ENCODE results near the gene TMBIM1.
A peak's percentile ranks its signal among the peaks of the same experiment; 100 is the strongest.

Gene TMBIM1

DNA sequence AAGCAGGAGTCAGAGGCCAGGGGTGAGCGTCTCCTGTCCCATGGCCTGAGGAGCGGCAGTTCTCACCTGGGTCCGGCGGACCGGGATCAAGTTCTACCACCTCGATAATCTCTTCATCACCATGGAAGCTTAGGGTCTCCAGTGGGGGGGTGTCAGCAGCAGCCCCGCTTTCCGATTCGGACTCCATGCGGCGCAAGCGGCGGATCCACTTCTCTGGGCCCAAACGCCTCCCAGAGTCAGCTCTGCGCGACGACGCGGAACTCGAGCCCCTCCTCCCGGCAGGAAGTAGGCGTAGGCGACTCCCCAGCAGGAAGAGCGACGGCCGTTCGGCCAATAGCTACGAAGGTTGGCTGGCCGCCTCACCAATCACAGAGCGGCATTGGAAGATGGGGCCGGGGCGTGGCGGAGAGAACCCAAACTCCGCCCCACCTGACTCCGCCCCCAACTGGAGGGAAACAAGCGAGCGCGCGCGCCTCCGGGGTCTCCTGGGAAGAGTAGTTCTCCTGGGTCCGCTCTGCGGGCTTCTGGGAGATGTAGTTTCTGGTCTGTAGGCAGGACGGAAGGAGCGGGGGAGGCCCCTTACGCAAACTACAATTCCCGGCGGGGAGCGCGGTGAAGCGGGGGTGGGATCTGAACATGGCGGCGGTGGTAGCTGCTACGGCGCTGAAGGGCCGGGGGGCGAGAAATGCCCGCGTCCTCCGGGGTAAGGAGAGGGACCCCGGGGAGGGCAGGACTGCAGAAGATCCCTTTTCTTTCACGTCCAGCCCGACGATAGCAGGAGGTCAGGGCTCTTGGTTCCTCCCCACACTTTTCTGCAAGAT, 22.2 kb downstream of the TMBIM1 start, which contains the start of the genes AAMP and PNKD (continued):
- TF ChIP-seq YY1 (tag by site-specific recombination; IDR thresholded peaks at IDR 0.05) = peak; percentile 87
- no peak for TF ChIP-seq ZNF777 (tag by site-specific recombination; IDR thresholded peaks at IDR 0.05; ENCODE audit: borderline replicate concordance)
- peak; percentile 4; the same call in 1 of the 2 replicates for TF ChIP-seq GLIS1 (tag by site-specific recombination; IDR thresholded peaks at IDR 0.05)
- TF ChIP-seq, protein P1, sequence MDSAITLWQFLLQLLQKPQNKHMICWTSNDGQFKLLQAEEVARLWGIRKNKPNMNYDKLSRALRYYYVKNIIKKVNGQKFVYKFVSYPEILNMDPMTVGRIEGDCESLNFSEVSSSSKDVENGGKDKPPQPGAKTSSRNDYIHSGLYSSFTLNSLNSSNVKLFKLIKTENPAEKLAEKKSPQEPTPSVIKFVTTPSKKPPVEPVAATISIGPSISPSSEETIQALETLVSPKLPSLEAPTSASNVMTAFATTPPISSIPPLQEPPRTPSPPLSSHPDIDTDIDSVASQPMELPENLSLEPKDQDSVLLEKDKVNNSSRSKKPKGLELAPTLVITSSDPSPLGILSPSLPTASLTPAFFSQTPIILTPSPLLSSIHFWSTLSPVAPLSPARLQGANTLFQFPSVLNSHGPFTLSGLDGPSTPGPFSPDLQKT (IDR thresholded peaks at IDR 0.05; ENCODE audit: borderline replicate concordance, low read depth, low read length) = no peak
- TF ChIP-seq, protein P2, sequence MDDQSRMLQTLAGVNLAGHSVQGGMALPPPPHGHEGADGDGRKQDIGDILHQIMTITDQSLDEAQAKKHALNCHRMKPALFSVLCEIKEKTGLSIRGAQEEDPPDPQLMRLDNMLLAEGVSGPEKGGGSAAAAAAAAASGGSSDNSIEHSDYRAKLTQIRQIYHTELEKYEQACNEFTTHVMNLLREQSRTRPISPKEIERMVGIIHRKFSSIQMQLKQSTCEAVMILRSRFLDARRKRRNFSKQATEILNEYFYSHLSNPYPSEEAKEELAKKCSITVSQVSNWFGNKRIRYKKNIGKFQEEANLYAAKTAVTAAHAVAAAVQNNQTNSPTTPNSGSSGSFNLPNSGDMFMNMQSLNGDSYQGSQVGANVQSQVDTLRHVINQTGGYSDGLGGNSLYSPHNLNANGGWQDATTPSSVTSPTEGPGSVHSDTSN (CRISPR knock-in tag; IDR thresholded peaks at IDR 0.05) = peak; percentile 98
- TF ChIP-seq ZNF311 (tag by site-specific recombination; IDR thresholded peaks at IDR 0.05; ENCODE audit: borderline replicate concordance) = no peak
- TF ChIP-seq ZNF610 (tag by site-specific recombination; IDR thresholded peaks at IDR 0.05; ENCODE audit: borderline replicate concordance) = peak; percentile 68; the same call in 1 of the 2 replicates
- peak; percentile 38; the same call in 1 of the 2 replicates for TF ChIP-seq KLF7 (tag by site-specific recombination; IDR thresholded peaks at IDR 0.05; ENCODE audit: borderline replicate concordance)
- TF ChIP-seq ZIC2 (tag by site-specific recombination; IDR thresholded peaks at IDR 0.05) = no peak
- no peak for TF ChIP-seq GLI2 (tag by site-specific recombination; IDR thresholded peaks at IDR 0.05; ENCODE audit: borderline replicate concordance, low read depth)
- TF ChIP-seq, protein P3, sequence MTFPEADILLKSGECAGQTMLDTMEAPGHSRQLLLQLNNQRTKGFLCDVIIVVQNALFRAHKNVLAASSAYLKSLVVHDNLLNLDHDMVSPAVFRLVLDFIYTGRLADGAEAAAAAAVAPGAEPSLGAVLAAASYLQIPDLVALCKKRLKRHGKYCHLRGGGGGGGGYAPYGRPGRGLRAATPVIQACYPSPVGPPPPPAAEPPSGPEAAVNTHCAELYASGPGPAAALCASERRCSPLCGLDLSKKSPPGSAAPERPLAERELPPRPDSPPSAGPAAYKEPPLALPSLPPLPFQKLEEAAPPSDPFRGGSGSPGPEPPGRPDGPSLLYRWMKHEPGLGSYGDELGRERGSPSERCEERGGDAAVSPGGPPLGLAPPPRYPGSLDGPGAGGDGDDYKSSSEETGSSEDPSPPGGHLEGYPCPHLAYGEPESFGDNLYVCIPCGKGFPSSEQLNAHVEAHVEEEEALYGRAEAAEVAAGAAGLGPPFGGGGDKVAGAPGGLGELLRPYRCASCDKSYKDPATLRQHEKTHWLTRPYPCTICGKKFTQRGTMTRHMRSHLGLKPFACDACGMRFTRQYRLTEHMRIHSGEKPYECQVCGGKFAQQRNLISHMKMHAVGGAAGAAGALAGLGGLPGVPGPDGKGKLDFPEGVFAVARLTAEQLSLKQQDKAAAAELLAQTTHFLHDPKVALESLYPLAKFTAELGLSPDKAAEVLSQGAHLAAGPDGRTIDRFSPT (tag by site-specific recombination; IDR thresholded peaks at IDR 0.05) = no peak
- TF ChIP-seq YY2 (tag by site-specific recombination; IDR thresholded peaks at IDR 0.05) = peak; percentile 87
- TF ChIP-seq, protein P4, sequence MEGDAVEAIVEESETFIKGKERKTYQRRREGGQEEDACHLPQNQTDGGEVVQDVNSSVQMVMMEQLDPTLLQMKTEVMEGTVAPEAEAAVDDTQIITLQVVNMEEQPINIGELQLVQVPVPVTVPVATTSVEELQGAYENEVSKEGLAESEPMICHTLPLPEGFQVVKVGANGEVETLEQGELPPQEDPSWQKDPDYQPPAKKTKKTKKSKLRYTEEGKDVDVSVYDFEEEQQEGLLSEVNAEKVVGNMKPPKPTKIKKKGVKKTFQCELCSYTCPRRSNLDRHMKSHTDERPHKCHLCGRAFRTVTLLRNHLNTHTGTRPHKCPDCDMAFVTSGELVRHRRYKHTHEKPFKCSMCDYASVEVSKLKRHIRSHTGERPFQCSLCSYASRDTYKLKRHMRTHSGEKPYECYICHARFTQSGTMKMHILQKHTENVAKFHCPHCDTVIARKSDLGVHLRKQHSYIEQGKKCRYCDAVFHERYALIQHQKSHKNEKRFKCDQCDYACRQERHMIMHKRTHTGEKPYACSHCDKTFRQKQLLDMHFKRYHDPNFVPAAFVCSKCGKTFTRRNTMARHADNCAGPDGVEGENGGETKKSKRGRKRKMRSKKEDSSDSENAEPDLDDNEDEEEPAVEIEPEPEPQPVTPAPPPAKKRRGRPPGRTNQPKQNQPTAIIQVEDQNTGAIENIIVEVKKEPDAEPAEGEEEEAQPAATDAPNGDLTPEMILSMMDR (tag by site-specific recombination; IDR thresholded peaks at IDR 0.05) = peak; percentile 76
- TF ChIP-seq ZFHX2 (tag by site-specific recombination; conservative IDR thresholded peaks at IDR 0.05) = peak; percentile 79
- TF ChIP-seq, protein P5, sequence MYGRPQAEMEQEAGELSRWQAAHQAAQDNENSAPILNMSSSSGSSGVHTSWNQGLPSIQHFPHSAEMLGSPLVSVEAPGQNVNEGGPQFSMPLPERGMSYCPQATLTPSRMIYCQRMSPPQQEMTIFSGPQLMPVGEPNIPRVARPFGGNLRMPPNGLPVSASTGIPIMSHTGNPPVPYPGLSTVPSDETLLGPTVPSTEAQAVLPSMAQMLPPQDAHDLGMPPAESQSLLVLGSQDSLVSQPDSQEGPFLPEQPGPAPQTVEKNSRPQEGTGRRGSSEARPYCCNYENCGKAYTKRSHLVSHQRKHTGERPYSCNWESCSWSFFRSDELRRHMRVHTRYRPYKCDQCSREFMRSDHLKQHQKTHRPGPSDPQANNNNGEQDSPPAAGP (tag by site-specific recombination; IDR thresholded peaks at IDR 0.05) = peak; percentile 8; the same call in 1 of the 2 replicates
- TF ChIP-seq, protein P6, sequence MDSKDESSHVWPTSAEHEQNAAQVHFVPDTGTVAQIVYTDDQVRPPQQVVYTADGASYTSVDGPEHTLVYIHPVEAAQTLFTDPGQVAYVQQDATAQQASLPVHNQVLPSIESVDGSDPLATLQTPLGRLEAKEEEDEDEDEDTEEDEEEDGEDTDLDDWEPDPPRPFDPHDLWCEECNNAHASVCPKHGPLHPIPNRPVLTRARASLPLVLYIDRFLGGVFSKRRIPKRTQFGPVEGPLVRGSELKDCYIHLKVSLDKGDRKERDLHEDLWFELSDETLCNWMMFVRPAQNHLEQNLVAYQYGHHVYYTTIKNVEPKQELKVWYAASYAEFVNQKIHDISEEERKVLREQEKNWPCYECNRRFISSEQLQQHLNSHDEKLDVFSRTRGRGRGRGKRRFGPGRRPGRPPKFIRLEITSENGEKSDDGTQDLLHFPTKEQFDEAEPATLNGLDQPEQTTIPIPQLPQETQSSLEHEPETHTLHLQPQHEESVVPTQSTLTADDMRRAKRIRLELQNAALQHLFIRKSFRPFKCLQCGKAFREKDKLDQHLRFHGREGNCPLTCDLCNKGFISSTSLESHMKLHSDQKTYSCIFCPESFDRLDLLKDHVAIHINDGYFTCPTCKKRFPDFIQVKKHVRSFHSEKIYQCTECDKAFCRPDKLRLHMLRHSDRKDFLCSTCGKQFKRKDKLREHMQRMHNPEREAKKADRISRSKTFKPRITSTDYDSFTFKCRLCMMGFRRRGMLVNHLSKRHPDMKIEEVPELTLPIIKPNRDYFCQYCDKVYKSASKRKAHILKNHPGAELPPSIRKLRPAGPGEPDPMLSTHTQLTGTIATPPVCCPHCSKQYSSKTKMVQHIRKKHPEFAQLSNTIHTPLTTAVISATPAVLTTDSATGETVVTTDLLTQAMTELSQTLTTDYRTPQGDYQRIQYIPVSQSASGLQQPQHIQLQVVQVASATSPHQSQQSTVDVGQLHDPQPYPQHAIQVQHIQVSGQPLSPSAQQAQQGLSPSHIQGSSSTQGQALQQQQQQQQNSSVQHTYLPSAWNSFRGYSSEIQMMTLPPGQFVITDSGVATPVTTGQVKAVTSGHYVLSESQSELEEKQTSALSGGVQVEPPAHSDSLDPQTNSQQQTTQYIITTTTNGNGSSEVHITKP (tag by site-specific recombination; IDR thresholded peaks at IDR 0.05) = peak; percentile 92
- 0 out of 2 replicates have a peak, but pooled peaks have one; percentile 7 for TF ChIP-seq ZFP37 (tag by site-specific recombination; IDR thresholded peaks at IDR 0.05)
- TF ChIP-seq, protein P7, sequence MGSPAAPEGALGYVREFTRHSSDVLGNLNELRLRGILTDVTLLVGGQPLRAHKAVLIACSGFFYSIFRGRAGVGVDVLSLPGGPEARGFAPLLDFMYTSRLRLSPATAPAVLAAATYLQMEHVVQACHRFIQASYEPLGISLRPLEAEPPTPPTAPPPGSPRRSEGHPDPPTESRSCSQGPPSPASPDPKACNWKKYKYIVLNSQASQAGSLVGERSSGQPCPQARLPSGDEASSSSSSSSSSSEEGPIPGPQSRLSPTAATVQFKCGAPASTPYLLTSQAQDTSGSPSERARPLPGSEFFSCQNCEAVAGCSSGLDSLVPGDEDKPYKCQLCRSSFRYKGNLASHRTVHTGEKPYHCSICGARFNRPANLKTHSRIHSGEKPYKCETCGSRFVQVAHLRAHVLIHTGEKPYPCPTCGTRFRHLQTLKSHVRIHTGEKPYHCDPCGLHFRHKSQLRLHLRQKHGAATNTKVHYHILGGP (tag by site-specific recombination; IDR thresholded peaks at IDR 0.05) = no peak
- peak; percentile 98 for TF ChIP-seq SP3 (tag by site-specific recombination; IDR thresholded peaks at IDR 0.05)
- TF ChIP-seq ZNF501 (tag by site-specific recombination; IDR thresholded peaks at IDR 0.05) = 0 out of 2 replicates have a peak, but pooled peaks have one; percentile 84
- TF ChIP-seq ZNF239 (tag by site-specific recombination; IDR thresholded peaks at IDR 0.05) = no peak
- TF ChIP-seq ZNF132 (tag by site-specific recombination; IDR thresholded peaks at IDR 0.05; ENCODE audit: borderline replicate concordance) = no peak
- TF ChIP-seq ZNF335 (tag by site-specific recombination; conservative IDR thresholded peaks at IDR 0.05) = peak; percentile 86
- TF ChIP-seq ZNF221 (tag by site-specific recombination; IDR thresholded peaks at IDR 0.05; ENCODE audit: borderline replicate concordance) = no peak
- no peak for TF ChIP-seq ZNF169 (tag by site-specific recombination; IDR thresholded peaks at IDR 0.05)
- TF ChIP-seq SETDB1 (IDR thresholded peaks at IDR 0.05; ENCODE audit: insufficient read length, low read length) = no peak
